ENCODE data around the gene MICAL3.

The MICAL3 gene

DNA sequence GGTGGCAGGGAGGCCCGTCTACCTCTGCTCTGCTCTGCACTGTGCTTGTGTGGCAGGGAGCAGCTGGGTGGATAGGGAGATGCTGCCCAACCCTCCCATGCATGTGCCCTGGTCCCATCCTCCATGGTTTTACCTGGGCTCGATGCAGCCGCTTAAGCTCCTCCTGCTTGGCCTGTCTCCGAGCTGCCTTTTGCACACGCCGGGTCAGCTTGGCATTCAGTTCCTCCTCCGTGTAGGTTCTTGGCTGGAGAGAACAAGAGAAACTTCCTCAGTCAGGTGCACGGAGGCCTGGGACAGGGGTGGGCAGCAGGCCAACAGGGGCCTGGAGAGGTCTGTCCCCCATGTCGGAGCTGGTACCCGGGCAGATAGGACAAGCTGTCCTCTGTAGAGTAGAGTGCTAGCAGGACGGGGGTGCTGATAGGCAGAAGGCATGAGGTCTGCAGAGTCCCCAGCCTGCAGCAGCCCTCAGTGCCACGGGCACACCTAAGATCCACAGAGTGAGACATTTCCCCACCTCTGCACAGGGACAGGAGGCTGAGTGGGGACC, 213.7 kb downstream of the MICAL3 start:
- no peak for DNase-seq (ENCODE audit: low spot score)
- in situ Hi-C loops (cut with MboI; ENCODE audit: low pct_unique_long_range_greater_than_20kb, low sequenced_read_pairs, unreplicated experiment) = no loop called here
- TF ChIP-seq, protein P1, sequence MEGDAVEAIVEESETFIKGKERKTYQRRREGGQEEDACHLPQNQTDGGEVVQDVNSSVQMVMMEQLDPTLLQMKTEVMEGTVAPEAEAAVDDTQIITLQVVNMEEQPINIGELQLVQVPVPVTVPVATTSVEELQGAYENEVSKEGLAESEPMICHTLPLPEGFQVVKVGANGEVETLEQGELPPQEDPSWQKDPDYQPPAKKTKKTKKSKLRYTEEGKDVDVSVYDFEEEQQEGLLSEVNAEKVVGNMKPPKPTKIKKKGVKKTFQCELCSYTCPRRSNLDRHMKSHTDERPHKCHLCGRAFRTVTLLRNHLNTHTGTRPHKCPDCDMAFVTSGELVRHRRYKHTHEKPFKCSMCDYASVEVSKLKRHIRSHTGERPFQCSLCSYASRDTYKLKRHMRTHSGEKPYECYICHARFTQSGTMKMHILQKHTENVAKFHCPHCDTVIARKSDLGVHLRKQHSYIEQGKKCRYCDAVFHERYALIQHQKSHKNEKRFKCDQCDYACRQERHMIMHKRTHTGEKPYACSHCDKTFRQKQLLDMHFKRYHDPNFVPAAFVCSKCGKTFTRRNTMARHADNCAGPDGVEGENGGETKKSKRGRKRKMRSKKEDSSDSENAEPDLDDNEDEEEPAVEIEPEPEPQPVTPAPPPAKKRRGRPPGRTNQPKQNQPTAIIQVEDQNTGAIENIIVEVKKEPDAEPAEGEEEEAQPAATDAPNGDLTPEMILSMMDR (IDR thresholded peaks at IDR 0.05; ENCODE audit: extremely low read depth, insufficient read depth, missing control alignments) = no peak

DNA sequence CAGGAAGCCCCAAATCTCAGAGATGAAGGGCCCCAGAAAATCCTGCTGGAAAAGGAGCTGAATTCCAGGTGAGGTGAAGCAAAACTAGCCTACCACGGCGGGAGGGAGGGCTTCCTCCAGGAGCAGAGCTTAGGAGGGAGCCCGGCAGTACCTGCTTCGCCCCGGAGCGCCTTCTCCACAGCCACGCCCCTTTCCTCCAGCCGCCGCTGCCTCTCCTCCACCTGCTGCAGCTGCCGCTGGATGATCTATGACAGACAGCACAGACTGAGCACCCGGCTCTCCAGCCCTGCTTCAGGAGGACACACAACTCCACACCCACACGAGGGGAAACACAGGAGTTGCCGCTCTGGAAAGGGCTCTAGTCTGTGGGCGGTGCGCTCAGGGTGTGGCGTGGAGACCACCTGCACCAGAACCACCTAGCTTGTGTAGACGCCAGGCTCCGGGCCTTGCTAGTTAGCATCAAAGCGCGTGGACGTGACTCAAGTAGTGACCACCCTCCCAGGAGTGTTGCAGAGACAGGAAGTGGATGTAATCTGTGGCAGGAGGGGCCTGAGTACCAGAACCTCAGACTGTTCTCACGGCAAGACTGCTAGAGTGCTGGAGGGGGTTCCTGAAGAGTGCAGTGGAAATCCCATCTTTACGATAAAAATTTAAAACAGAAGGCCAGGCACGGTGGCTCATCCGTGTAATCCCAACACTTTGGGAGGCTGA, 215.5 kb downstream of the MICAL3 start:
- in situ Hi-C loops (cut with MboI; ENCODE audit: low pct_unique_long_range_greater_than_20kb, low sequenced_read_pairs, unreplicated experiment) = no loop called here
- TF ChIP-seq, protein P1 (IDR thresholded peaks at IDR 0.05; ENCODE audit: extremely low read depth, insufficient read depth, missing control alignments) = no peak
- DNase-seq (ENCODE audit: low spot score) = no peak

DNA sequence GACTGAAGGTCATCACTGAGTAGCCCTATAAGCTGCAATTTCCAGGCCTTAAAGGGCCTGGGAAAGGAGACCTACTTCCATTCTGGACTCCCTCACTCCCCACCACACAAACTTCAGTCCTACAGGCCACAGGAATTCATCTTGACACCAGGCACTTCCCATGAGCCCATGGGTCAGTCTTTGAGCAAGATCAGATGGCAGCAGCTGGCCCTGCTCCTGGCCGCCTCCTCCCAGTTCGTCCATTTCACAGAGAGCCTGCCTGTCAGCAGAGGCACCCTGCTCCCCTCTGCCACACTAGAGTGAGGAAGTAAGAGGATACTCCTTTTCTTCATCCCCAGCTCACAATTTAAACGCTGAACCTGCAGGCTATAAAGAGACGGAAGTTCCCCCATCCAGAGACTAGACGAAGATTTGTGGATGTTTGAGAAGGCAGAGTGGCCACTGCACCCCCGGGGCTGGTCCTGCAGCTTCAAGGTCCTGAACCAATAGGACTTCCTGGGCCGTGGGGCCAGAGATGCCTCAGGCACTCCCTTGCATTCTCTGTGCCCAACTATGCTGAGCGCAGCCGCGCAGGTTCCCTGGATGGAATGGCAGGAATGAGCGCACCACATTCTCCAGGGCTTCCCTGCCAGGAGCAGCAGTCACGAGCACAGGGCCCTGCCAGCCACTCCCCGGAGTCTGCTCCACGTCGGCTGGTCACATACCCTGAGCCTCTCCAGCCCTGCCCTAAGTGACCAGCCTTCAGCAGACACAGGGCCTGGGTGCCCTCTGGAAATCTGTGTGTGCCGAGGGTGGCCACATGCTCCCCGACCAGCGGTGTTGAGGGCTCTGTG, 216.6 kb downstream of the MICAL3 start:
- in situ Hi-C loops (cut with MboI; ENCODE audit: low pct_unique_long_range_greater_than_20kb, low sequenced_read_pairs, unreplicated experiment) = no loop called here
- DNase-seq (ENCODE audit: low spot score) = no peak
- TF ChIP-seq, protein P1 (IDR thresholded peaks at IDR 0.05; ENCODE audit: extremely low read depth, insufficient read depth, missing control alignments) = no peak

DNA sequence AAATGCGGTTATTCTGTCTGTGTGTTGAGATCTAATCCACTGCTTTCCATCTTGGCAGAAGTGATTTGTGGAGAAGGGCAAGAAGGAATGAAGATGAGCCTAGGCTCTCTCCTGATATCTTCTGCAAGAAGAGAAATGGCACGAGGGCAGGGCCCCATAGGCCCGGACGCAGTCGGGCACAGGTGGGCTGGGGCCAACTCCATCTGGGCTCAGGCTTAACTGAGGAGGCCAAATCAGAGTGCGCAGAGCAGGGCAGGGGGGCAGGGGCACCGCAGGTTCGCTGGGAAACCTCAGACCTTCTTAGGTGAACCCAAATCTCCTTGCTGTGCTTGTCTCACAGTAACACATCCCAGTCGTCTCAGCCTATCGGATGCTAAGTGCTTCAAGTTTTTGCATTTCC, 217.3 kb downstream of the MICAL3 start:
- in situ Hi-C loops (cut with MboI; ENCODE audit: low pct_unique_long_range_greater_than_20kb, low sequenced_read_pairs, unreplicated experiment) = no loop called here
- no peak for DNase-seq (ENCODE audit: low spot score)
- TF ChIP-seq, protein P1 (IDR thresholded peaks at IDR 0.05; ENCODE audit: extremely low read depth, insufficient read depth, missing control alignments) = no peak

DNA sequence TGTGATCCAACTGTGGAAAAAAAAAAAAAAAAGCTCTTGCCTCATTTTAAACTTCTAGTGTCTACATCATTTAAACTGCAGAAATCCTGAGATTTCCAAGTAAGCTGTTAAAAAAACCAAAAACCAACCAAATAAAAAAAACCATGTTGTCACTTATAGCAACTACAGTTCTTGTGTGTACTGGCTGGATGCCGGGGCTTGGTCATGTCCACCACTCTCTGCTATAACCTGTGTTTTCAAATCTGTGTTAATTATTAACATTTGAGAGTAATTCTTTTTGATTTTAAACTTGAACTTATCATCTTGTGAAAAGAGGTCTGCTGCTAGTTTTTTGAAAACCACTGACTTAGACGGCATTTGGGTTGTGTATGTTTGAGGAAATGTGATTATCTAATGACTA, 217.9 kb downstream of the MICAL3 start:
- TF ChIP-seq, protein P1 (IDR thresholded peaks at IDR 0.05; ENCODE audit: extremely low read depth, insufficient read depth, missing control alignments) = no peak
- no peak for DNase-seq (ENCODE audit: low spot score)
- in situ Hi-C loops (cut with MboI; ENCODE audit: low pct_unique_long_range_greater_than_20kb, low sequenced_read_pairs, unreplicated experiment) = no loop called here

DNA sequence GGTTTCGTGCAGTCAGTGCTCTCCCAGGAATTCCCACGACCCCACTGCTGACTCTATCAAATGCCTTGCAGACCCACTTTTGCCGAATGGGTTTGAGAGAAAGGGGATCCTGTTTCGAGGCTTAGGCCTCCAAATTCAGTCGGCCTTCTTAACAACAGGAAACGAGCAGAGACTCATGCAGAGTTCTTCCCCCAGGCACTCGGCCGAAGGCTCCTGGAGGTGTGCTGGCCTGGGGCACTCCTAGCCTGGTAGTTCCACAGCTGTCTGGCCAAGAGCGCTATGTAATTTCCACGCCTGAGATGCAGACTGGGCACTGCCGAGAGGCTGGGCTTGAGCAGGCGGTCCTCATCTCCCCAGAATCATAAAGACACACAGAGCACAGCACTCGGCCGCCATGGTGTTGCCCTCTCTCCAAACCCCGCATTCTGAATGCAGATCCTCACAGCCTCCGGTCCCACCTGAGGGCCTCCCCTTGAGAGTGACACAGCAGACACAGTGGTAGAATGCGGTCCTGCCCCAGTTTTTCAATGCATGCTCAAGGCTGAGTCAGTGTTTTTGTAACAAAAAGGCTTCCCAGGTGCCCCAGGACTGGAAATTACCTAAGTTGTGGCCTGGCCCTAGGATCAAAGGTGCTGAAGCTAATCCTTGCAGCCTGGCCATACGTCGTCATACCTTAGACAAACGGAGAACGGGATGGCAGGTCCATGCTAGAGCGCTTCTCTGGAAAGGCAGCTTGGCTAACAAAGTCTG, 219.9 kb downstream of the MICAL3 start:
- TF ChIP-seq, protein P1 (IDR thresholded peaks at IDR 0.05; ENCODE audit: extremely low read depth, insufficient read depth, missing control alignments) = no peak
- DNase-seq (ENCODE audit: low spot score) = no peak
- in situ Hi-C loops (cut with MboI; ENCODE audit: low pct_unique_long_range_greater_than_20kb, low sequenced_read_pairs, unreplicated experiment) = no loop called here

Data from GM13977 (cell line).